Inferior parietal cortex (tissue), 1 donor: ENCODE data around the gene ASIC2.
"Not testable (repeated sequence)": the region's sequence is repeated elsewhere in the genome, so short reads cannot be mapped to it uniquely, and the experiment has no call there.

Experiments
- DNase-seq: peaks from one replicate; pipeline ENCODE4 v3.0.0-alpha.2; 2016; ENCODE audit errors: extremely low spot score

Gene ASIC2

GRCh38 chr17:32987868-32988267 is 305.2 kb downstream of the ASIC2 start:
- not testable (repeated sequence) for DNase-seq

GRCh38 chr17:32987453-32987805 is 305.7 kb downstream of the ASIC2 start:
- not testable (repeated sequence) for DNase-seq

- DNase-seq, result no peak
Observed at GRCh38 chr17:32985050-32985756, 307.9 kb downstream of the ASIC2 start.

DNA sequence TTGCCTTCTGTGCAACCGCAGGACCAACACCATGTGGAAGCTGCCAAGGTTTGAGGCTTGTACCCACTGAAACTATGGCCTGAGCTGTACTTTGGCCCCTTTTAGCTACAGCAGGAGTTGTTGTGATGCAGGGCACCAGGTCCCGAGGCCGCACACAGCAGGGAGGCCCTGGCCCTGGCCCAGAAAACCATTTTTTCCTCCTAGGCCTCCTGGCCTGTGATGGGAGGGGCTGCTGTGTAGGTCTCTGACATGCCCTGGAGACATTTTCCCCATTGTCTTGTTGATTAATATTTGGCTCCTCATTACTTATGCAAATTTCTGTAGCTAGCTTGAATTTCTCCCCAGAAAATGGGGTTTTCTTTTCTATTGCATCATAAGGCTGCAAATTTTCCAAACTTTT is 311.5 kb downstream of the ASIC2 start:
- DNase-seq, result not testable (repeated sequence)

DNA sequence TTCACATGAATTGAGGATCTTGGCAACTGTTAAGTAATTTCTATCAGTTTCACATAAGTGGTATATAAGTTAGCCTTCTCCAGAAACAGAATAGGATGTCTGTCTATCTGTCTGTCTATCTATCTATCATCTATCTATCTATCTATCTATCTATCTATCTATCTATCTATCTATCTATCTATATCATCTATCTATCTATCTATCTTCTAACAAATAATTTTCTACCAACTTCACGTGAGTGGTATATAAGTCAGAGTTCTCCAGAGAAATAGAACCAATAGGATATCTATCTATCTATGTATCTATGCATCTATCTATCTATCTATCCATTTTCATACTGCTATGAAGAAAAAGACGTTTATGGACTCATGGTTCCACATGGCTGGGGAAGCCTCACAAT is 312.9 kb downstream of the ASIC2 start:
- DNase-seq, result no peak

DNA sequence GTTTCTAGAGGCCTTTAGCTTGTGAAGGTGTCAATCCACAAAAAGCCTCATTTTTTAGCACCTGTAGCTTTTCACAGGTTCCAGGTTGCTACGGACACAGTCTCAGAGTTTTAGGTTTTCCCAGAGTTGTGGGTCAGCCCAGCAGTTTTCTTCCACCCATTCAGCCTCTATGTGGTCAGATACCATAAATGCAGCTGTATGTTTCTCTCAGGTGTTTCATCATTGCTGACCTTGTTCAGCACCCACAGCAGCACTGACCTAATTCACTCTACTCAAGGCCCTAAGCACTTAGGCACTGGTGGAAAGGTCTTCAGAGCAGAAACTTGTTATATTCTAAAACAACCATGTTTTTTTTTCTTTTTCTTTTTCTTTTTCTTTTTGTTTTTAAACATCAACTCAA is 316.5 kb downstream of the ASIC2 start:
- DNase-seq, result no peak

- DNase-seq, result no peak
Observed at GRCh38 chr17:32976131-32976530, 317.0 kb downstream of the ASIC2 start.

- peak; percentile 7 for DNase-seq
Observed at GRCh38 chr17:32971171-32971570, 321.9 kb downstream of the ASIC2 start.

DNA sequence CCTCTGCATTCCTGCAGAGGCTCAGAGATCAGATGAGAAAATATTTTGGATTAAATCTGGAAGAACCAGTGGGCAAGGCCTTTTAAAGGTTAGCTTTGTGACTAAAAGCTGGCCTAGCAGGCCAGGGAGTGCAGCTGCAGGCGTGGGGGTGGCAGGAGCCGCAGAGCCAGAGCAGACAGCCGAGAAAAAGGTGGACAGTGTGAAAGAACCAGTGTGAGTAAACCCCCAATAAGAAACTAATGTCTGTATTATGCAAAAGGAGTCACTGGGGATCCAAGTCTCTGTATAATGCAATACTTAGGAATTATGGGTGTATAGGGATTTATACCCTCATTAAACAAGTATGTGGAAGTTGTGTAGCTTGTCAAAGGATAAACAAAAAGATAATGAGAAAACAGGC is 322.8 kb downstream of the ASIC2 start:
- no peak for DNase-seq

- DNase-seq, result not testable (repeated sequence)
Observed at GRCh38 chr17:32969231-32969630, 323.9 kb downstream of the ASIC2 start.

GRCh38 chr17:32964541-32964940 is 328.6 kb downstream of the ASIC2 start:
- DNase-seq, result no peak
